ENCODE measurements around the gene KANSL1. TPM values are rescaled to one million over a fixed set of nuclear protein-coding genes. Genes with fewer than 3 reads are reported as not detected.

Gene KANSL1
- total and polyA plus RNA-seq, 2 experiments from 2014 or later, result 12.2 to 38.2 TPM

GRCh38 chr17:46037722-46038255 is 155.4 kb downstream of the KANSL1 start:
- Histone ChIP-seq H3K9ac (no peak overlapping the region), H4K20me1 (ENCODE audit: insufficient read depth) (no peaks in the 10 kb centered on the region), H3K4me2 (ENCODE audit: unreplicated experiment) (no peak overlapping the region), H3K27me3 (replicated peaks; ENCODE audit: insufficient read depth) (no peaks in the 10 kb centered on the region), H3K4me3 (no peak overlapping the region), H2AFZ (no peak overlapping the region), H3K27ac (no peak overlapping the region), H3K9me2 (ENCODE audit: insufficient read depth) (no peaks in the 10 kb centered on the region), H3K79me2 (ENCODE audit: insufficient read depth) (peaks cover 13% of the 10 kb centered on the region), H3K36me3 (ENCODE audit: low read depth) (peaks cover 76% of the 10 kb centered on the region), H3F3A (ENCODE audit: insufficient read depth) (no peaks in the 10 kb centered on the region), H3K4me1 (ENCODE audit: insufficient read depth) (no peaks in the 10 kb centered on the region), H3K9me3 (ENCODE audit: low read depth) (no peaks in the 10 kb centered on the region)
- no peak for DNase-seq
- 57 to 61% methylated on average over 4 of the region's 4 CpGs for WGBS, 2 experiments (ENCODE audit: low coverage in 1 of 2, low lambda C conversion rate in 2 of 2, missing lambda C conversion rate in 2 of 2)
- TF ChIP-seq EZH2 (IDR thresholded peaks at IDR 0.05; ENCODE audit: insufficient read depth, poor library complexity, severe bottlenecking) (no peak), EZH2phosphoT487 (IDR thresholded peaks at IDR 0.05; ENCODE audit: insufficient read depth, low read depth) (no peak)
- in situ Hi-C loops (cut with MboI), result loop anchor here (10.0 kb wide), 1 partner anchor 177 kb away; no protein-coding TSS in a partner anchor

- no peak for DNase-seq
- Histone ChIP-seq H3K4me1 (ENCODE audit: insufficient read depth) (no peaks in the 10 kb centered on the region), H3F3A (ENCODE audit: insufficient read depth) (no peaks in the 10 kb centered on the region), H3K9me3 (ENCODE audit: low read depth) (no peaks in the 10 kb centered on the region), H4K20me1 (ENCODE audit: insufficient read depth) (no peaks in the 10 kb centered on the region), H3K27me3 (replicated peaks; ENCODE audit: insufficient read depth) (no peaks in the 10 kb centered on the region), H3K36me3 (ENCODE audit: low read depth) (peaks cover 82% of the 10 kb centered on the region), H3K79me2 (ENCODE audit: insufficient read depth) (peaks cover 5% of the 10 kb centered on the region; the same call in 1 of the 2 replicates), H3K4me2 (ENCODE audit: unreplicated experiment) (no peak overlapping the region), H2AFZ (no peak overlapping the region), H3K27ac (no peak overlapping the region), H3K9me2 (ENCODE audit: insufficient read depth) (no peaks in the 10 kb centered on the region), H3K4me3 (no peak overlapping the region), H3K9ac (no peak overlapping the region)
- no peak for TF ChIP-seq EZH2 (IDR thresholded peaks at IDR 0.05; ENCODE audit: insufficient read depth, poor library complexity, severe bottlenecking)
- no peak for TF ChIP-seq EZH2phosphoT487 (IDR thresholded peaks at IDR 0.05; ENCODE audit: insufficient read depth, low read depth)
- in situ Hi-C loops (cut with MboI), result loop anchor here (10.0 kb wide), 1 partner anchor 178 kb away; no protein-coding TSS in a partner anchor
- WGBS, 2 experiments (ENCODE audit: low coverage in 1 of 2, low lambda C conversion rate in 2 of 2, missing lambda C conversion rate in 2 of 2), result 86 to 87% methylated on average over 6 of the region's 6 CpGs
Measured at GRCh38 chr17:46036491-46036890, 156.7 kb downstream of the KANSL1 start.

- no peaks in the 10 kb centered on the region for H3K27me3 ChIP-seq (replicated peaks; ENCODE audit: insufficient read depth)
- TF ChIP-seq EZH2 (IDR thresholded peaks at IDR 0.05; ENCODE audit: insufficient read depth, poor library complexity, severe bottlenecking) (no peak), EZH2phosphoT487 (IDR thresholded peaks at IDR 0.05; ENCODE audit: insufficient read depth, low read depth) (no peak)
- H4K20me1 ChIP-seq (ENCODE audit: insufficient read depth), result no peaks in the 10 kb centered on the region
- H3K27ac ChIP-seq, result no peak overlapping the region
- no peaks in the 10 kb centered on the region; the same call in 1 of the 2 replicates for H3K79me2 ChIP-seq (ENCODE audit: insufficient read depth)
- peaks cover 4% of the 10 kb centered on the region; the same call in 1 of the 2 replicates for H3F3A ChIP-seq (ENCODE audit: insufficient read depth)
- peaks cover 79% of the 10 kb centered on the region for H3K36me3 ChIP-seq (ENCODE audit: low read depth)
- no peak overlapping the region for H3K4me2 ChIP-seq (ENCODE audit: unreplicated experiment)
- no peak overlapping the region for H3K9ac ChIP-seq
- no peaks in the 10 kb centered on the region for H3K9me2 ChIP-seq (ENCODE audit: insufficient read depth)
- WGBS, 2 experiments (ENCODE audit: low coverage in 1 of 2, low lambda C conversion rate in 2 of 2, missing lambda C conversion rate in 2 of 2), result 100% methylated on average over 3 of the region's 3 CpGs
- DNase-seq, result no peak
- H3K4me3 ChIP-seq, result no peak overlapping the region
- no peaks in the 10 kb centered on the region for H3K4me1 ChIP-seq (ENCODE audit: insufficient read depth)
- H2AFZ ChIP-seq, result no peak overlapping the region
- in situ Hi-C loops (cut with MboI), result loop anchor here (10.0 kb wide), 1 partner anchor 180 kb away; no protein-coding TSS in a partner anchor
- H3K9me3 ChIP-seq (ENCODE audit: low read depth), result no peaks in the 10 kb centered on the region
Measured at GRCh38 chr17:46035112-46035818, 158.0 kb downstream of the KANSL1 start.

- Histone ChIP-seq H3K9me2 (ENCODE audit: insufficient read depth) (no peaks in the 10 kb centered on the region), H3K4me1 (ENCODE audit: insufficient read depth) (no peaks in the 10 kb centered on the region), H4K20me1 (ENCODE audit: insufficient read depth) (no peaks in the 10 kb centered on the region), H3K79me2 (ENCODE audit: insufficient read depth) (no peaks in the 10 kb centered on the region), H3F3A (ENCODE audit: insufficient read depth) (peaks cover 9% of the 10 kb centered on the region; the same call in 1 of the 2 replicates), H3K27me3 (replicated peaks; ENCODE audit: insufficient read depth) (no peaks in the 10 kb centered on the region), H2AFZ (no peak overlapping the region), H3K4me2 (ENCODE audit: unreplicated experiment) (no peak overlapping the region), H3K9ac (no peak overlapping the region), H3K36me3 (ENCODE audit: low read depth) (peaks cover 67% of the 10 kb centered on the region), H3K27ac (no peak overlapping the region), H3K9me3 (ENCODE audit: low read depth) (no peaks in the 10 kb centered on the region), H3K4me3 (no peak overlapping the region)
- no peak for DNase-seq
- in situ Hi-C loops (cut with MboI), result loop anchor here (10.0 kb wide), 1 partner anchor 181 kb away; no protein-coding TSS in a partner anchor
- 87 to 90% methylated on average over 3 of the region's 3 CpGs for WGBS, 2 experiments (ENCODE audit: low coverage in 1 of 2, low lambda C conversion rate in 2 of 2, missing lambda C conversion rate in 2 of 2)
- TF ChIP-seq EZH2phosphoT487 (IDR thresholded peaks at IDR 0.05; ENCODE audit: insufficient read depth, low read depth) (no peak), EZH2 (IDR thresholded peaks at IDR 0.05; ENCODE audit: insufficient read depth, poor library complexity, severe bottlenecking) (no peak)
Measured at GRCh38 chr17:46033392-46033791, 159.8 kb downstream of the KANSL1 start.

Data from GM23248 (cell line).